Muscle layer of duodenum (tissue), 2 donors: ENCODE measurements around the gene DMBT1.

ENCODE experiments used
- H3K27ac ChIP-seq: one replicate; pipeline ENCODE4 v1.7.0; 2013; ENCODE audit warnings: mild to moderate bottlenecking, low read length
- H3K27me3 ChIP-seq: one replicate; pipeline ENCODE4 v1.7.0; 2013; ENCODE audit warnings: low read depth, mild to moderate bottlenecking, control low read depth, low read length
- H3K36me3 ChIP-seq, 2 donors: one replicate each; pipeline ENCODE4 v1.7.0; 2013; ENCODE audit warnings: low read length in 2 of 2, control low read depth in 1 of 2, mild to moderate bottlenecking in 1 of 2; ENCODE audit not compliant: insufficient read depth in 2 of 2, control insufficient read depth in 1 of 2
- H3K4me1 ChIP-seq, 2 donors: one replicate each; pipeline ENCODE4 v1.7.0; 2013; ENCODE audit warnings: low read length in 2 of 2, mild to moderate bottlenecking in 2 of 2, control low read depth in 1 of 2, moderate library complexity in 1 of 2; ENCODE audit not compliant: insufficient read depth in 2 of 2, control insufficient read depth in 1 of 2
- H3K4me3 ChIP-seq, 2 donors: one replicate each; pipeline ENCODE4 v1.7.0; 2013; ENCODE audit warnings: low read length in 2 of 2, low read depth in 1 of 2, mild to moderate bottlenecking in 1 of 2
- H3K9me3 ChIP-seq, 2 donors: one replicate each; pipeline ENCODE4 v1.7.0; 2013; ENCODE audit warnings: low read length in 2 of 2, control low read depth in 1 of 2, mild to moderate bottlenecking in 1 of 2; ENCODE audit not compliant: control insufficient read depth in 1 of 2
- donor health status: healthy.

The DMBT1 gene

DNA sequence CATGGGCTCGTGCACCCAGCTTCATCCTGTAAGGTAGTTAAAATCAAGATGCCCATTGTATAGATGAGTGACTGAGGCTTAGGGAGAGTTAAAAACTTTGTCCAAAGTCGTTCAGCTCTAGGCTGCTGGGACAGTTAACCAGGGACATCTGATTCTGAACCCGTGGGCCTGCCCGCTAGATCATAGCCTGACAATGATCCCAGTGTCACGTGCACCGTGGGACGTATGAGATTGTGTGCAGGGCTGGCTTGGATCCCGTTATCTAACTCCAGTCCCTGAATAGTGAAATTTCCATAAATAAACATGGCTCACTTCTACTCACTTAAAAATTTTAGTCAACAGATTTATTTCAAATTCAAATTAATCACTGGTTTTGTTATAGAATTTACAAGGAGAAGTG, 114.2 kb downstream of the DMBT1 start:
- Histone ChIP-seq H3K27me3 (no peaks in the 10 kb centered on the region), H3K4me3 (no peak overlapping the region), H3K27ac (no peak overlapping the region), H3K36me3 (no peaks in the 10 kb centered on the region), H3K4me1 (no peaks in the 10 kb centered on the region), H3K9me3 (no peaks in the 10 kb centered on the region)

DNA sequence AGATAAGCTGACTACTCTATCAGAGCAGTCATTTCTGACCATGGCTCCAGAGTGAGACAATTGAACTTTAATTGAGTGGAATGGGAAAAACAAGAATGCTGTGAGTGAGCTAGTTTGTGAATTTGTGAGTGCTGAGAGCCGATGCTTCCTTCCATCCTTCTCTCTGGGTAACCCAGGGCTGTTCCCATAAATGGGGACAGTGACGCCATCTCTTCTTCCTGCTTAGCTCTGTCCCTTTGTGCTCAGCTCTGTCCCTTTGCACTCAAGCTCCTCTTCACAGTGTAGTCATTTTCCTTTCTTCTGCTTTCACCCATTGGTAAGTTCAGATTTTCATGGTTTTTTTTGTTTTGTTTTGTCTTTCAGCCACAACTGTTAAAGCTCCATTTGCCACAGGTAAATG, 114.7 kb downstream of the DMBT1 start:
- Histone ChIP-seq H3K4me1 (no peaks in the 10 kb centered on the region), H3K36me3 (no peaks in the 10 kb centered on the region), H3K9me3 (no peaks in the 10 kb centered on the region), H3K27me3 (no peaks in the 10 kb centered on the region), H3K27ac (no peak overlapping the region), H3K4me3 (no peak overlapping the region)

GRCh38 chr10:122678266-122678665, 117.7 kb downstream of the DMBT1 start:
- no peaks in the 10 kb centered on the region for H3K27me3 ChIP-seq
- H3K9me3 ChIP-seq, result no peaks in the 10 kb centered on the region
- no peaks in the 10 kb centered on the region for H3K36me3 ChIP-seq
- no peak overlapping the region for H3K27ac ChIP-seq
- no peaks in the 10 kb centered on the region for H3K4me1 ChIP-seq
- H3K4me3 ChIP-seq, result no peak overlapping the region

GRCh38 chr10:122682522-122682921, 122.0 kb downstream of the DMBT1 start:
- H3K9me3 ChIP-seq, result no peaks in the 10 kb centered on the region
- H3K4me1 ChIP-seq, result no peaks in the 10 kb centered on the region
- no peaks in the 10 kb centered on the region for H3K36me3 ChIP-seq
- H3K27me3 ChIP-seq, result no peaks in the 10 kb centered on the region
- no peak overlapping the region for H3K27ac ChIP-seq
- H3K4me3 ChIP-seq, result no peak overlapping the region

DNA sequence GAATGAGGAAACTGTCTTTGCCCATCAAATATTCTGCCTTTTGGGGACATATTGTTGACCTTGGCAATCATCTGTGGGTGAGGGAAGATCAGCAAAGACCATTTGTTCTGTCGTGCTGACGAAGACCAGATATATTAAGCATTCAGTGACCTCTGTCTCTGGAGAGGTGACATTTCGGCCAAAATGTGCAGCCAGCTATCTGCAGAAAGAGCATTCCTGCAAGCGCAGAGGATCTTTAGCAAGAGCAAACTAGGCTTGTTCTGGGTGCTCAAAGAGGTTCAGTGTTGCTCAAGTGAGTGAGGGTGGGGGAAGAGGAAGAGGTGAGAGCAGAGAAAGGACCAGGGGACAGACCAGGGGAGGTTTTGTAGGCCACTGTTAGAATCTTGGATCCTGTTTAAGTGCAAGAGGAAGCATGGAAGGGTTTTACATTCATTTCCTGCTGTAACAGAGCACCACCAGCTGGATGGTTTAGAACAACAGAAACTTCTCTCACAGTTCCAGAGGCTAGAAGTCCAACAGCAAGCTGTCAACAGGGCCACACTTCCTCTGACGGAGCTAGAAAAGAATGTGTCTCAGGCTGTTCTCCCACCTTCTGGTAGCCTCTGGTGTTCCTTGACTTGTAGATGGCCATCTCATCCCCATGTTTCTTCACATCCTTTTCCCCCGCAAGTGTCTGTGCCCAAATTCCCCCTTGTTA, 127.9 kb downstream of the DMBT1 start:
- Histone ChIP-seq H3K4me1 (no peaks in the 10 kb centered on the region), H3K27ac (no peak overlapping the region), H3K4me3 (no peak overlapping the region), H3K36me3 (no peaks in the 10 kb centered on the region), H3K9me3 (no peaks in the 10 kb centered on the region), H3K27me3 (no peaks in the 10 kb centered on the region)

DNA sequence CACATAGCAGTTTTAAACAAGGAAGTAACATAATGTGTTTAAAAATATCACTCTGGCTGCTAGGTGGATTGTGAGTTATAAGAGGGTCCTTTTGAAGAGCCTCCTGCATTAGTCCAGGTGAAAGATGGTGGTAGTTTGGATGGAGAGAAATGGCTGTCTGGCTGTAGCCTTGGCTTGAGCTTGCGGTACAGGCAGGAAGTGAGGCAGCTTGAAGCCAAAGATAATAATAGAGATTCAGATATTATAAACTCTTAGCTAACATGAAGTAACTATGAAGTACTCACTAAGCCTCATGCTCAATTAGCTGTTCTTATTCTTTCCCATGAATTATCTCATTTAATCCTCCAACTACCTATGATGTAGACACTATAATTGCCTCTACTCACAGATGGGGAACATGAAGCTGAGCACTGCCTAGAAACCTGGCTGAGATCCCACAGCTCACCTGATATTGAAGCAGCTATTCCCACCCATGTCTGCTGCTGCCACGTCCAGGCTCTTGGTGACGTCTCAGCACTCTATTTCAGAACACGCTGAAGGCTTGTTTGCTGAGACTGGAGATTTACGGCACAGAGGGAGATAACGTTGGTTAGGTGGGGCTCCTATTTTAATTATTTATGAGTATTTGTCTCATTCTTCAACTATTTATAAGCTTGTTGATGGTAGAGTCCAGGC, 128.7 kb downstream of the DMBT1 start:
- Histone ChIP-seq H3K36me3 (no peaks in the 10 kb centered on the region), H3K27ac (no peak overlapping the region), H3K27me3 (no peaks in the 10 kb centered on the region), H3K9me3 (no peaks in the 10 kb centered on the region), H3K4me1 (no peaks in the 10 kb centered on the region), H3K4me3 (no peak overlapping the region)

DNA sequence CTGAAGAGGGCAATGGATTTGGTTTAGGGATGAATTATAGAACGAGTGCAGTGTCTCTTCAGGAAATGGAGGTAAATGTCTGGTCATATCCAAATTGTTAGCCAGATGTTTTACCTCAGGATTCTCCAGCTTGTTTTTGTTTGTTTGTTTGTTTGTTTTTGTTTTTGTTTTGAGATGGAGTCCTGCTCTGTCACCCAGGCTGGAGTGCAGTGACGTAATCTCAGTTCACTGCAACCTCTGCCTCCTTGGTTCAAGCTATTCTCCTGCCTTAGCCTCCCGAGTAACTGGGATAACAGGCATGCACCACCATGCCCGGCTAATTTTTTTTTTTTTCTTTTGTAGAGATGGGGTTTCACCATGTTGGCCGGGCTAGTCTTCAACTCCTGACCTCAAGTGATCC, 132.2 kb downstream of the DMBT1 start:
- H3K9me3 ChIP-seq, result no peaks in the 10 kb centered on the region
- no peak overlapping the region for H3K4me3 ChIP-seq
- no peaks in the 10 kb centered on the region for H3K27me3 ChIP-seq

More for the DNA sequence above, 132.2 kb downstream of the DMBT1 start:
- Histone ChIP-seq H3K4me1 (no peaks in the 10 kb centered on the region), H3K27ac (no peak overlapping the region), H3K36me3 (no peaks in the 10 kb centered on the region)
